Measurements from ENCODE around the gene COL1A1.

The COL1A1 gene

DNA sequence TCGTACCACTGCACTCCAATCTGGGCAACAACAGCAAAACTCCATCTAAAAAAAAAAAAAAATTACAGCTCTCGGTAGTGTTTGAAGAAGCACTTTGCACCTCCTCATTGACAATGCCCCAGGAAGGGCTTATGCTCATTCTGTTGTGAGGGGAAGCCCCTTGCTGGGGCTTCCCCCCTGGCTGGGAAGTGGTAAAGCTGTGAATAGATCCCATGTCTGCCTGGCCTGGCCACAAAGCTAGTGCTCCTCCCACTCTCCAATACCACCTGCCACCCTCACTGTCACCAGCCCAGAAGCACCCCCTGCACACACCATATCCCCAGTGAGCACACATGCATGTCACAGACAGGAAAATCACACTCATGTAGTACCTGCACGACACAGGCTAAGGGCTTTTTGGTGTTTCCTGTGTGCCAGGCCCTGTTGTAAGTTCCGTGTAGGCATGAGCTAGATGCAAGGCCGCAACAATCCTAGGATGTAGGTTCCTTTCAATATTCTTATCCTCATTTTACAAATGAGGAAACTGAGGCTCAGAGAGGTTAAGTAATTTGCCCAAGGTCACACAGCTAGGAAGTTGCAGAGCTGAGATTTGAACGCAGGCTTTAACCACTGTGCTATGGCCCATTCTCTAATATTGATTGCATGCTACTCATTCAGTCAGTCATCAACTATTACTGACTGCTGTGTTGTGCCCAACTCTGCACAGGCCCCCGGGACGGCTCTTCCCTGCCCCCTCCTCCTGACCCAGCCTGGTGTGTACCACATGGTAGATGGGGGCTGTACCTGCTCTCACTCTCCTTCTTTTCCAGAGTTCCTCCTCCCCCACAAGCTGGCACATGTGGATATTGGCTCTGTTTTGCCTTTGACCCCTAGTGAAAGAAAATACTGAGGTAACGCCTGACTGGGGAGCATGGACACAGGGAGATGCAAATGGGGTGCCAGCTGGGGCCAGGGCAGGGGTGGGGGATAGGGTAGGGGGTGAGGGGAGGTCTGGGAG is 11.9 kb upstream of the COL1A1 start:
- peak in 1 of 2 experiments; percentile 23 for DNase-seq (ENCODE audit: low read depth in 2 of 2)

DNA sequence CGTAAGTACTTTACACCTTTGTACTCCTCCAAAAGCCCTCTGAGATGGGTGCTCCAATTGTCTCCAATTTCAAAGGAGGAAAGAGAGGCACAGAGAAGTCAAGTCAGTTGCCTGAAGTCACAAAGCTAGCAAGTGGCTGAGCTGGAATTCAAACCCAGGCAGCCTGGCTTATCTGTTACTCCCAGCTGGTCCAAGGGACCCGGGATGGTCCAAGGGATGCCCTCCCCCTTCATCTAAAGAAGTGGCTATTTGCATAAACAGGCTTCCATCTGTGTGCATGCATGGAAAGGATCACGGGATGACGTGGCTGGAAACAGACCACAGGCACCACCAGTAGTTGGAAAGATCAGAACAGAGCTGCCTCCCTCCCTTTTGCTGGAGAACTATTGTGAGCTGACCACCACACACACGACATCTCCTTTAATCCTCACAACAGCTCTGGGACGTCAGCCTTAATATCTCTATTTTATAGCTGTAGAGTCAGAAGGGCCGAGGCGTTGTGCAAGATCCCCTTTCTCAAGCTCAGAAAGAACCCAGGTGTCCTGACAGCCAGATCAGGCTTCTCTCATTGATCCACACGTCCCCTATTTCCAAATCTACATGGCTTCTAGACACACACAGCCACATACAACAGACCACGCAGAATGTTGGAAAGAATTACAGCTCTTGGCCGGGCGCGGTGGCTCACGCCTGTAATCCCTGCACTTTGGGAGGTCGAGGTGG is 10.9 kb upstream of the COL1A1 start:
- no peak for DNase-seq (ENCODE audit: low read depth in 2 of 2)

DNA sequence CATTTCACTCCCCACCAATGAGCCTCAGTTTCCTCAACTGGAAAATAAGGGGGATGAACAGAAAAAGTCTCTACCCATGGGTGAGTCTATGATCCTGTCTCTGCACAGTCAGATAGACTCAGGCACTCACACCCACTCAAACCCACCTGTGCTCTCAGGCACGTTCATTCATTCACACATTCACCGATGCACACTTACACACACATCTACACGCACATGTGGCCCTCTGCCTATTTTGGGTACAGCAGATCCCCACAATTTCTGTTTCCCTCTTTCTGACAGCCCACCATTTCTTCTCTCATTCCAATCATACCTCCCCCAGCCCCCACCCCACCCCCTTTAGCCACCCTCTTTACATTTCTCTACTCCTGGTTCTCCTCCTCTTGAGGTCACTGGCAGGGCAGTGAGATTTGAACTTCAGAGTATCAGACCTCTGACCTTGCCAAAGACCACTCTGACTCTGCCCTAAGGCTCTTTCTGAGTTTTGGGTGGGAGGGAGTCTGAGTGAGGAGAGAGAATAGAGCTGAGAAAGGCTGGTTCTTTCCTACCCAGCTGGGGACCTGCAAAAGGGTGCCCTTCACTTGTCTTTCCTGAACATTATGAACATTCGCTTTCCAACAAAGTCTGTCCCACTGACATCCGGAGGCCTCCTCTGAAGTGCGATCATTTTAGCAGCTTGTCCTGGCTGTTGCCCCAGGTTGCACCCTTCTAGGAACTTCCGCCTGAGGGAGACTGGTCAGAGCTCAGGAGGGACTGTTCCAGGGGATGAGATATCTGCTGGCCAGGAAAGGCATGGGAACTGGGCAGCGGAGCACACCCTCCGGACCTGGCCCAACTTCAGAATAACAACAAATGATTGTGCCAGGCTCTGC is 10.1 kb upstream of the COL1A1 start:
- no peak for DNase-seq (ENCODE audit: low read depth in 2 of 2)

DNA sequence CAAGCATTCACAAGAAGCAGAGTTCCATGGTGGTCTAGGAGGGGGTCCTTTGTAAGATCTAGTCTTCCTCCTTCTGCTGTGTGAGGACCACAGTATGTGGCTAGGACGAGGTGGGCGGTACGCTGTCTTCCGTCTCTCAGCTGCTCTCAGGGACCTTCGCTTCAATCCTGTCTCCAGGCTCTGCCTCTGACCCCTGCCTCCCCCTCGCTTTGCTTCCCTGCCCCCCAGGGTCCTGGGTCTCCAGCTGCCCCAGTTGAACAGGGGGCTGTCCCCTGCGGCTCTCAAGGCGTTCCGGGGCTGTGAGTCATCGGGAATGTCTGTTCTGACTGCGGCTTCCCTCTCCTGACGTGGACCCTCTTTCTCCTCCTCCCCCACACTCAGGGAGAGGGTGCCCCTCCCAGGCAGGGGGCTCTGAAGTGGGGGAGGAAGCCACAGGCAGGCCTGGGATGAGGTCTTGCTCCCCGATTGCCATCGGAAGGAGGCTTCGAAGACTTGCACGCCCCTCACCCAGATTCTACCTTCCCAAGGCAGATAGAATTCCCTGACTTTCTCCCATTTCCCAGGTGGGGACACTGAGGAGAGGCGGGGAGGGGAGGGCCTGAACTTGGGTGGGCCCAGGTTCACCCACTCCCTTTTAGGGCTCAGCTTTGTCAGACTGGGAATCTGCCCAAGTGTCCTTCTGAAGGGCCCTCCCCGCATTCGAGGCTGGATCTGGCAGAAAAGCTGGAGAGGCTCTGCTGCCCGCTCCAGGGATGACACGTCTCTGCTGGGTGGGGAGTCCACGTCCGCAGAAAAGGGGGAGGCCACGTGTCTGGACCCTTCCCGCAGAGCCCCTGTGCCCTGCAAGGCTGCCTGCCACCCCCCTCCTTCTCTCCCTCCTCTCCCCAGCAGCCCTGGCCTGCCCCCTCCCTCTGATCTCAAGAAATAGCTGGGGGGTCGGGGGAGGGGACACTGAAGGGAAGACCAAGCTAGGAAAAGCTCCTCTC is 9.1 kb upstream of the COL1A1 start:
- DNase-seq (ENCODE audit: low read depth in 2 of 2) = no peak

DNA sequence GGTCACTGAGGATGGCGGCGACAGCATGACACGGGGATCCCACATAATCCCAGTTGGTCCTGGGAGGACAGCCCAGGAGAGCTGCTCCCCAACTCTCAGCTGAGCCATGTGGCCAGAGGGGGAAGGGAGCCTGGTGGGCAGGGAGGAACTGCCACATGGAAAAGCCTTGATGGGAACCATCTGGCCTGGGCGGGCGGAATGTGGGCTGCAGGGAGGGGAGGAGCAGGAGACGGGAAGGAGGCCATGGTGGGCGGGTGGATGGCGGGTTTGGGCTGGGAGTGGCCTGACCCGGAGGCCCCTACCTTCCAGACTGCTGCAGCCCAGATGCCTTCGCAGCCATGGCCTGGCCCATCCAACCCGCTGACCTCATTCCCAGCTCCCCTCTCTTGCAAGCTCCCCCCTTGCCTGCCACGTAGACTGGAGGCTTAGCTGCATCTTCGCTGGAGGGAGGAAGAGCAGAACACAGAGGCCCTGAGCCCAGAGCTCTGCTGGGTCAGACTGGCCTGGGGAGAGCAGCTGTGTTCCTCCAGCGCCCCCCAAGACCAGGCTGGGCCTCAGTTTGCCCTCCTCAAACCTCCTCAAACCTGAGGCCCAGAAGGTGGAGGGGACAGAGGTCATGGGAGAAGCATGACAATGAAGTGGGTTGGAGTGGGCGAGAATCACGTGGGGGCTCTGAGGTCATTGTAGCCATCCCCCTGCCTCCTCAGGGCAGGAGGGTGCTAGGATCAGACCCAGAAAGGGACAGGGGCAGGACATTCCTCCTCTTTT is 8.2 kb upstream of the COL1A1 start:
- no peak for DNase-seq (ENCODE audit: low read depth in 2 of 2)

DNA sequence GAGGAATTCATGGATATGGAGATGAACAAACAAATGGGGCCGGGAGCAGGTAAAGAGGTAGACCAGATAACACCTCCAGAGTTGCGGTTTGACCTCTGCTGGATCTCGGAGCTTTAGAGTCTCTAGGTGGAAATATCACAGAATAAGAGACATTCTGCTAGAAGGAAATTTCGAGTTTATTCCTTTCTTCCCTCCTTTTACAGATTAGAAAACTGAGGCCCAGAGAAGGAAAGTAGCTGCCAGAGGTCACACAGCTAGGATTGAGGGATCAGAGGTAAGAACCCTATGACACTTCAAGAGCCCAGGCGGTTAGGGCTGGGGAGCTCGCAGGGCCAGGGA is 7.7 kb upstream of the COL1A1 start:
- DNase-seq (ENCODE audit: low read depth in 2 of 2) = no peak

DNA sequence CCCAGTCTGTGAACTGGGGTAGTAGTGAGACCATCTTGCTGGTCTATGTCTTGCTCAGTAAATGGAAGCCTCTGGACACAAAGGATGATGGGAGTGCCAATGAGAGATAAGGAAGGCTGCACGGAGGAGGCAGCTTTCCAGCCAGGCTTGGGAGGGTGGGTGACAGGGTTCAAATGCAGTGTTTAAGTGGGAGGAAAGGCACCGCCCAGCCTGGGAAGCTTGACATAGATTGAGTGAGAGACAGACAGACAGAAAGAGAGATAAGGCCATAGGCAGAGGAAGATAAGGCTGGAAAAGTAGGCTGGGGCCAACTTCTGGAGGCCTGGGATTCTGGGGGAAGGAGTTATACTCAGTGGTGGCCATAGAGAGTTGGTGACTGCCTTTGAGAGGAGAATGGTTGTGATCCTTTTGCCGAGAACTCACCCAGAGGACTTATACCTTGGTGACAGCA is 7.2 kb upstream of the COL1A1 start:
- DNase-seq (ENCODE audit: low read depth in 2 of 2) = no peak

DNA sequence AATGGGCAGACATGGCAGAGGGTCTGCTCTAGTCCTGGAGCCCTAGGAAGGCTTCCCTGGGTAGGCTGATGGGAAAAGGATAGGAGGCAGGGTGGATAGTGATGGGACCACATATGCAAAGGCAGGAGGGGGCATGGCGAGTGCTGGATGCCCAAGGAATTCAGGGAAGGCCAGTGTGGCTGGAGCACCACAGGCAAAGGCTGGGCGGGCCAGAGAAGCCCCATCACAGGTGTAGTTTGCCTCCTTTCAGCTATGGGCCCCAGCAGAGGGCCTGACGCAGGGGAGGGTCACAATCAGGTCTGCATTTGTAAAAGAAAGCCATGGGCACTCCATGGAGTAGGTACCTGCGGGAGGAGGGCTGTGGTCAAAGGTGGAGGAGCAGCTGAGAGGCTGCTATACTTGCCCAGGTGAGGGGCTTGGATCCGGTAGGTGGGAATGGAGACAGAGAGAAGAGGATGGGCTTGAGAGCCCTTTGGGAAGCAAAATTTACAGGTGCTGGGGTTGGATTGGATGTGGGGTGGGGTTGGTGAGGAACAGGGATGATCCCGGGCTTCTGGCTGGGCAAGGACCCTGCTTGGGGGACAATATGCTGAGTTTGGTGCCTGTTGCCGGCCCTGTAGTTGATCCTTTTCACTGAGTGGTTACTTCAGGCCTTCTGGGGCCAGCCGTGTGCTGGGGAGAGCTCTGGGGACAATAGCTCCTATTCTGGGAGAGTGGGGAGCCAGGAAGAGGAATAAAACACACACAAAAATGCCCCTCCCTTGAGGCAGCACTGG is 6.5 kb upstream of the COL1A1 start:
- DNase-seq (ENCODE audit: low read depth in 2 of 2) = no peak

DNA sequence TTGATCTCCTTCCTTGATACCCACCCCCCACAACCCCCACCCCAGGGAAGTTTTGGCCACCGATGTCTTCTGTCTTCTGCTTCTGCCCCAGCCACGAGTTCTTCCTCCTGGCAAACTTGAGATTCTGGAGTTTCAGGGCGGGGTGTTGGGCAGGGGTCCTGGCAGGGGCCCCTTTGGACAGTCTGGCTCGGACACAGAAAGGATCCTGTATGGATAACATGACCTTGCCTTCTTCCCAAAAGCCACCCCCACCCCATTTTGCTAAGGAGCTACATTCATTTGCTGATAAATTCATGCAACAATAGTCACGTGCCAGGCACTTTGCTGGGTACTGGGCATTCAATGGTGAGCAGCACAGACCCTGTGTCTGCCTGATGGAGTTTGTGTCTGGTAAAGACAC is 5.9 kb upstream of the COL1A1 start:
- no peak for DNase-seq (ENCODE audit: low read depth in 2 of 2)

DNA sequence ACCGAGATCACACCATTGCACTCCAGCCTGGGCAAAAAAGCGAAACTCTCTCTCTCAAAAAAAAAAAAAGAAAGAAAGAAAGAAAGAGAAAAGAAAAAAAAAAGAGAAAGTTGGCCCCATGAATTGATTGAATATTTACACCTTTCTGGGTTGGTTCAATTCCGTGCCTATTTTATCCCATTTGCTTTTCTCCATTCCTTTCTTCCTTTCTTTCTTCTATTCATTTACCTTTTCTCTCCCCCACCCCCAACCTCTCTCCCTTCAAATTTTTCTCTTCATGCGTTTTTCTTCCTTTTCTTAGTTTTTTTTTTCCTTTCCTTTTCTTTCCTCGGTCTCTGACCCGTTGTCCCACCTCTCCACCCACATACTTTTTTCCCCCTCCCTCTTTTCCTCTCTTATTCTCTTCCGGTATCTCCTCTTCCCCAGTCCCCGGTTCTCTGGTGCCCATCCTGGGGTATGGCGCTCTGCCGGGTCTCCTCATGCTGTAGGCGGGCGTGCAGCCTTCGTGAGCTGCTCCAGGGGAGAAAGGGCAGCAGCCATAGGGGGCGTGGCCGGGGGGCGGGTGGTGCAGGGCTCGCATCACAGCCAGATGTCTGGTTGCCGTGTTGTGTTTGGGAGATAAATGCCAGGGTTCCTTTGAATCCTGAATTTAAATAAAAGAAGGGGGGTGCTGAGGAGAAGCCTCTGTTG is 5.3 kb upstream of the COL1A1 start:
- no peak for DNase-seq (ENCODE audit: low read depth in 2 of 2)

DNA sequence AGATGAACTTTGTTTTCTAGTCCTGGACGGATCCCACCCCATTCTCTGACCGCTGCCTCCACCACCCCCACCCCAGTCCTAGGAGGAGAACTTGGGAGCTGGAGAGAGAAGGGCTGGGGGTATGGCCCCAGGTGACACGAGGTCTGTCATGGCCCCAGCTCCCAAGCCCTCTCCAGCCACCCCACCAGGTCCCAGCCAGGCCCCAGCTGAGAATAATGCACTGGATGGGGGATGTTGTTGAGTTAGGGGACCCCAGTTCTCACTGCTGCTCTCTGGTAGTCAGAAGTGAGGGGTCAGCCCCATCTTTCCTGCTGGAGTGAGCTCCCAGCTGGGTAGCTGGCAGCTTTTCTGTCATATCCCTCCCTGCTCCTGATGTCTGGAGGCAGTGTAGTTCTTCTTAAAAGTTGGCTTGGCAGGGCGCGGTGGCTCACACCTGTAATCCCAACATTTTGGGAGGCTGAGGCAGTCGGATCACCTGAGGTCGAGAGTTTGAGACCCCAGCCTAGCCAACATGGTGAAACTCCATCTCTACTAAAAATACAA is 4.6 kb upstream of the COL1A1 start:
- DNase-seq (ENCODE audit: low read depth in 2 of 2) = no peak

DNA sequence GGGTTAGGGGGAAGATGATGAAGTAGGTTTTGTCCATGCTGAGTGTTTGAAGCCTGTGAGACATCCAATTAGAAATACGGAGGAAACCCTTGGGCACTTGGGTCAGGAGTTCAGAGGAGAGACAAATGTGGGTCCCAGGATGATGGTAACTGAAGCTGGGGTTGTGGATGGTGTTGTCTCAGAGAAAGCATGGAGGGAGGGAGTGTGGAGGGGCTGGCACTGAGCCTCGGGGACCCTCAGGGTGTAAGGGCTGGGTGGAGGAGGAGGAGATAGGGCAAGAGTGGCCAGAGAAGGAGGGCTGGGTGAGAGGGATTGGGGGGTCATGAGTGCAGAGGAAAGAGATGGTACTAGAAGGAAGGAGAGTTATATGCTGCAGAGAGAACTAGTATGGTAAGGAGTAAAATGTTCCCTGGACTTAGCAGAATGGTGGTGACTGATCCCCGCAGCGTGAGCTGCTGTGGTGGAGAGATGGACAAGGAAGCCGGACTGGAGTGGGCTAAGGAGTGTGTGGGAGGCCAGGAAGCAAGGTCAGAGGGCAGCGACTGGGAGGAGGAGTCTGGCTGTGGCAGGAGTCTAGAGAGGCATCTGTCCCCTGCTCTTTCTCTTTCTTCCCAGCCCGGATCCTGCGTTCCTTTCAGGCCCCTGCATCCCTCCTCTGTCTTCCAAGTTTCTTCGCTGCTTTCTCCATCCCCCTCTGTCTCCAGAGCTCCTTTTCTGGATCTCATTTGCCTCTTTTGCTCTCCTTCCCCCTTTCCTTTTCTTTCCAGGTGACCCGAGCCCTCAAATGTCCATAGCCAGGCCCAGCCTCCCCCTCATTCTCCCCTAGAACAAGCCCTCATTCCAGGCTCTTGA is 3.9 kb upstream of the COL1A1 start:
- no peak for DNase-seq (ENCODE audit: low read depth in 2 of 2)

DNA sequence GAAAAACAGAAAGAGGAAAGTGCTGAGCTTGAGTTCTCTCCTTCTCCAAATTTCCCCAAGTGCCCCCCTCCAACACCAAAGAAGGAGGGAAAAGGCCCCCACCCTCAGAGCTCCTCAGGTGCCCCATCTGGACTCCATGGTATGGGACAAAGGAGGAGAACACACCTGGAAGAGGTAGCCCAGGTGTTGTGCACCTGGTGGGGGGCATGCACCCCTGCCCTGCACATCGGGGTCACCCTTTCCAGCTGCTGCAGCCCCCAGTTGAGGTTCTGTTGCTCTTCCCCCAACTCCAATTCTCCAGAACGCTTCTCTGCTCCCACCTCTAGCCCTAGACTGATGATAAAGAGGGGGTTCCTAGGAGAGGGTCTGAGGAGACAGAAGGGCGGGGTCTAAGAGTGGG is 3.0 kb upstream of the COL1A1 start:
- no peak for DNase-seq (ENCODE audit: low read depth in 2 of 2)

DNA sequence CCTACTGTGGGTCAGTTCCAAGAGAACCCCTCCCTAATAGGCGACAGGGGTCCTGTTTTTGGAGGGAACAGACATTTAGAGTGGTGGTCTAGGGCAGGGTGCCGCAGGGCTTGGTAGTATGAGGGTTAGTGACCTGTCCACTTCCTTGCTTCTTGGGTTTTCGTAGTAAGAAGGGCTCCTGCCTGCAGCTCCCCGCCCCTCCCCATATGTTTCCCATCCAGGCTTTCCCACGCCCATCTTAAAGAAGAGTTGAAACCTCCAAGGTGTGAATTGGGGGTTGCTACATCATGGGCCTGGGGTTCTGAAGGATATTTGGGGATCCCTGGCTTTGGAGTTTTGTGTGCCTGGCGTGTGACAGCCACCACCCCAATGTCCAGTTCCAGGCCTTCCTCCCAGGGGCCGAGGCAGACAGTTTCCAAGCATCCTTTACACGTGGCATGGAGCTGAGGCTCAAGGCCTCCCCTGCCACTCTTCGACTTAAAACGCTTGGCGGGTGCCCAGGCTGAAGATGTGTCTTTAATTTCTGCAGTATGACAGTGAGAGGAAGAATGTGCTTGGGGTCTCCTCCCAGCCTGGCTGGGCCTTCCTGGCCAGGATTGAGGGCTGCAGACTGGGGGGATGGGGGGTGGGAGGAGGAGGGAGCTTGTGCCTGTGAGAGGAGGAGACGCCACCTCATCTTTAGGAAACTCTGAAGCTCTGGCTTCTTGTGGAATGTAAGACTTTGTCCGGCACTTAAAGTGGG is 2.3 kb upstream of the COL1A1 start:
- DNase-seq (ENCODE audit: low read depth in 2 of 2) = no peak

DNA sequence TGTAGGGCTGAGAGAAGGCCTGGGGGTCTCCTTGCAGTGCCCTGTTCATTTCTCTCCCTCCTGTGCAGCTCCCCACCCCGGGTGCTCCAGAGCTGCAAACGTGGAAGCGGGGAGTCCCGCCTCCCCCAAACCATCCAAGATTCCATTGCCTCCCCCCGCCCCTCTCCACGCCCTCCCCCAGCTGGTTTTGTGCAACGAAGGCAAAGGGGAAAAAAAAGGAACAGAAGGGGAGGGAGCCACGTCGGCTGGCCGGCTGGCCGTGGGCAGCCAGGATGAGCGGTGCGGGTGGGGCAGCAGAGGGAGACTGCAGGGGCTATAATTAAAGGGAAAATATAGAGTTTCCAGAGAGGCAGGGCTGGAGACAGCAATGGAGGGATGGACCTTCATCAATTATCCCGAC is 1.7 kb upstream of the COL1A1 start:
- DNase-seq (ENCODE audit: low read depth in 2 of 2) = no peak

DNA sequence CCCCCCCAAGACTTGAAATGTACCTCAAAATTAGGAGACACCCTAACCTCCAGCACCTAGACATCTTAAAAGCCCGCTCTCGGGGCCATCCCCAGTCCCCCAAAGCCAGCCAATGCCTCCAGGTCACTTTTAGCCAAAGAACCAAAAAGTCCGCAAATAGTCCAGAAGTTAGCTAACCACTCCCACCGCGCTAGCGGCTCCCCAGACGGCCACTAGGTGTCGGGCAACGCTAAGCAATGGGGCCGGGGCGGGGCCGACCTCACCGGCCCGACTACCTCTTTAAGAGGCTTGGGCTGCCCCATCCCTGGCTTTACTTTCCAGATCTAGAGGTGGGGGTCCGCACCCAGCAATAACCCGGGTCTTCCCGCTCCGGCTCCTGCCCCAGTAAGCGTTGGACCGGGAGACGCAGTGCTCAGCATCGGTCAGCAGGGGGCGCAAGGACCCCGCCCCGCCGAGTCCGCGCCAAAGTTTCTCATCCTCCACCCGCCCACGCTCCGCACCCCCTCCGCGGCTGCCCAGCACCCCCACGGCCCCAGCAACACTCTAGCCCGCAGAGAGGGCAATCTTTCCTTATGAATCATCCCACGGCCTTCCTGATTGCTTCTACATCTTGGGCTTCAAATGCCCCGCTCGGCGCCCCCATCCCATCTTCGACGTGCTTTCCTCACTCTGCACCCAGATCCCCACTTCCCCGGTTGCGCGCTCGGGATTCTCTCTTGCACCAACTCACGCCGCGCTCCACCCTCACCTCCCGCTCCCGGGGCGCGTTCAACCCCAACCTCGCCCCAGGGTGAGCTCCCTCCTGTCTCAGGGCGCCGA is 765 bp downstream of the COL1A1 start:
- DNase-seq (ENCODE audit: low read depth in 2 of 2) = peak; percentile 56 to 75
